ENCODE results near the gene PFKM. TPM values are rescaled to one million over a fixed set of nuclear protein-coding genes. Genes with fewer than 3 reads are reported as not detected.

Gene PFKM
- total and polyA plus RNA-seq, 2 of the 4 experiments (the other 2 are of a cell fraction) = 56.7 to 82.6 TPM

- dilution Hi-C loops (cut with HindIII; ENCODE audit: low sequenced_read_pairs, unreplicated experiment) = no loop called here
- Histone ChIP-seq H3K4me2 (ENCODE audit: low read depth, low read length) (no peak overlapping the region), H3K9me3 (ENCODE audit: control insufficient read depth, insufficient read depth, low read length) (no peaks in the 10 kb centered on the region), H4K5ac (ENCODE audit: low read depth, low read length) (no peak overlapping the region), H2AK5ac (ENCODE audit: low read depth, low read length) (no peak overlapping the region), H4K8ac (ENCODE audit: low read depth in 2 of 2, low read length in 2 of 2) (no peak overlapping the region), H3K4me1 (ENCODE audit: control insufficient read depth, insufficient read depth, low read length) (no peaks in the 10 kb centered on the region; the same call in 1 of the 2 replicates), H4K91ac (ENCODE audit: insufficient read depth, low read depth, low read length) (no peak overlapping the region), H2AFZ (replicated peaks; ENCODE audit: low read length, poor library complexity) (no peak overlapping the region), H3K79me1 (ENCODE audit: low read depth in 1 of 2, low read length in 2 of 2) (peaks cover 16 to 39% of the 10 kb centered on the region in 2 experiments), H3K4ac (ENCODE audit: low read depth, low read length) (no peak overlapping the region), H3K56ac (ENCODE audit: extremely low read depth, insufficient read depth, low read length) (no peak overlapping the region), H2BK120ac (ENCODE audit: low read depth, low read length) (no peak overlapping the region), H3K9me1 (ENCODE audit: insufficient read depth, low read length) (peaks cover 5% of the 10 kb centered on the region), H2AK9ac (replicated peaks; ENCODE audit: low read depth, low read length, poor library complexity) (no peak overlapping the region), H3K36me3 (ENCODE audit: control insufficient read depth, insufficient read depth, low read length) (peaks cover 11% of the 10 kb centered on the region), H3K27me3 (ENCODE audit: control insufficient read depth, insufficient read depth, low read length) (no peaks in the 10 kb centered on the region), H4K20me1 (ENCODE audit: insufficient read depth, low read length) (peaks cover 5% of the 10 kb centered on the region; the same call in 1 of the 2 replicates), H3K9ac (ENCODE audit: low read depth, low read length) (no peak overlapping the region), H2BK20ac (ENCODE audit: low read depth, low read length) (no peak overlapping the region), H2BK5ac (ENCODE audit: low read depth, low read length, poor library complexity, severe bottlenecking) (no peak overlapping the region), H3K4me3 (ENCODE audit: insufficient read depth, low read depth, low read length) (no peak overlapping the region), H3K14ac (replicated peaks; ENCODE audit: low read depth, low read length) (no peak overlapping the region), H3K27ac (ENCODE audit: insufficient read depth, low read length) (no peak overlapping the region), H3K18ac (ENCODE audit: low read depth, low read length) (no peak overlapping the region), H3K23ac (ENCODE audit: low read depth, low read length) (no peak overlapping the region), H2BK15ac (ENCODE audit: low read depth, low read length) (no peak overlapping the region)
- no peak for DNase-seq
- intact Hi-C loops (cut with micrococcal nuclease) = no loop called here
- ChIA-PET POLR2A (ENCODE audit: unreplicated experiment) (no interaction called here), CTCF (no interaction called here)
- no peak for TF ChIP-seq MAFK (IDR thresholded peaks at IDR 0.05; ENCODE audit: low read depth, low read length)
- TF ChIP-seq USF2 (IDR thresholded peaks at IDR 0.05; ENCODE audit: low read depth, low read length) = no peak
- TF ChIP-seq RAD21 (IDR thresholded peaks at IDR 0.05; ENCODE audit: low read length) = no peak
- TF ChIP-seq RFX5 (IDR thresholded peaks at IDR 0.05; ENCODE audit: low read depth, low read length) = no peak
- TF ChIP-seq, protein P1, sequence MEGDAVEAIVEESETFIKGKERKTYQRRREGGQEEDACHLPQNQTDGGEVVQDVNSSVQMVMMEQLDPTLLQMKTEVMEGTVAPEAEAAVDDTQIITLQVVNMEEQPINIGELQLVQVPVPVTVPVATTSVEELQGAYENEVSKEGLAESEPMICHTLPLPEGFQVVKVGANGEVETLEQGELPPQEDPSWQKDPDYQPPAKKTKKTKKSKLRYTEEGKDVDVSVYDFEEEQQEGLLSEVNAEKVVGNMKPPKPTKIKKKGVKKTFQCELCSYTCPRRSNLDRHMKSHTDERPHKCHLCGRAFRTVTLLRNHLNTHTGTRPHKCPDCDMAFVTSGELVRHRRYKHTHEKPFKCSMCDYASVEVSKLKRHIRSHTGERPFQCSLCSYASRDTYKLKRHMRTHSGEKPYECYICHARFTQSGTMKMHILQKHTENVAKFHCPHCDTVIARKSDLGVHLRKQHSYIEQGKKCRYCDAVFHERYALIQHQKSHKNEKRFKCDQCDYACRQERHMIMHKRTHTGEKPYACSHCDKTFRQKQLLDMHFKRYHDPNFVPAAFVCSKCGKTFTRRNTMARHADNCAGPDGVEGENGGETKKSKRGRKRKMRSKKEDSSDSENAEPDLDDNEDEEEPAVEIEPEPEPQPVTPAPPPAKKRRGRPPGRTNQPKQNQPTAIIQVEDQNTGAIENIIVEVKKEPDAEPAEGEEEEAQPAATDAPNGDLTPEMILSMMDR (conservative IDR thresholded peaks at IDR 0.05; ENCODE audit: low read depth, low read length) = no peak
- no peak for TF ChIP-seq MAZ (IDR thresholded peaks at IDR 0.05; ENCODE audit: borderline replicate concordance, low read depth, low read length)
- no peak for TF ChIP-seq FOS (IDR thresholded peaks at IDR 0.05; ENCODE audit: low read depth, low read length)
- TF ChIP-seq NFE2L2 (IDR thresholded peaks at IDR 0.05; ENCODE audit: low read depth, low read length) = no peak
- TF ChIP-seq SMC3 (IDR thresholded peaks at IDR 0.05; ENCODE audit: low read depth, low read length) = no peak
- no peak for TF ChIP-seq BHLHE40 (IDR thresholded peaks at IDR 0.05; ENCODE audit: low read depth, low read length)
- no peak for TF ChIP-seq RCOR1 (IDR thresholded peaks at IDR 0.05; ENCODE audit: insufficient replicate concordance, low read length)
- TF ChIP-seq, protein P2, sequence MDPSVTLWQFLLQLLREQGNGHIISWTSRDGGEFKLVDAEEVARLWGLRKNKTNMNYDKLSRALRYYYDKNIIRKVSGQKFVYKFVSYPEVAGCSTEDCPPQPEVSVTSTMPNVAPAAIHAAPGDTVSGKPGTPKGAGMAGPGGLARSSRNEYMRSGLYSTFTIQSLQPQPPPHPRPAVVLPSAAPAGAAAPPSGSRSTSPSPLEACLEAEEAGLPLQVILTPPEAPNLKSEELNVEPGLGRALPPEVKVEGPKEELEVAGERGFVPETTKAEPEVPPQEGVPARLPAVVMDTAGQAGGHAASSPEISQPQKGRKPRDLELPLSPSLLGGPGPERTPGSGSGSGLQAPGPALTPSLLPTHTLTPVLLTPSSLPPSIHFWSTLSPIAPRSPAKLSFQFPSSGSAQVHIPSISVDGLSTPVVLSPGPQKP (IDR thresholded peaks at IDR 0.05; ENCODE audit: borderline replicate concordance, low read depth, low read length) = no peak
- no peak for TF ChIP-seq CEBPB (IDR thresholded peaks at IDR 0.05; ENCODE audit: low read depth, low read length)
- TF ChIP-seq CHD1 (IDR thresholded peaks at IDR 0.05; ENCODE audit: low read depth, low read length) = no peak
- no peak for TF ChIP-seq POLR2A (IDR thresholded peaks at IDR 0.05; ENCODE audit: low read depth, low read length)
- TF ChIP-seq MXI1 (IDR thresholded peaks at IDR 0.05; ENCODE audit: borderline replicate concordance, low read depth, low read length) = no peak
- BruUV-seq (replicated peaks) = no TSS peak
- ATAC-seq (ENCODE audit: low read depth) = no peak
- no CpG with 5 or more reads among the region's 4 CpGs for WGBS, 2 experiments (ENCODE audit: extremely low coverage in 2 of 2, insufficient read length in 1 of 2)
- in situ Hi-C loops (cut with MboI; ENCODE audit: low sequenced_read_pairs) = no loop called here
These were observed 6.8 kb downstream of the PFKM start for GRCh38 chr12:48125985-48126384.
